Measurements from ENCODE around the gene NFIX. TPM values are rescaled to one million over a fixed set of nuclear protein-coding genes. Genes with fewer than 3 reads are reported as not detected.
A peak's percentile ranks its signal among the peaks of the same experiment; 100 is the strongest.

The NFIX gene
- total RNA-seq, 1 donor from 2014 or later: 5.8 TPM

- FAIRE-seq (no peak), DNase-seq (ENCODE audit: low read depth) (no peak)
- H3K36me3 ChIP-seq (ENCODE audit: control insufficient read depth, insufficient read depth, low read length): peaks cover 2% of the 10 kb centered on the region
- H3K27me3 ChIP-seq (ENCODE audit: control insufficient read depth, insufficient read depth, low read length): no peaks in the 10 kb centered on the region
- TF ChIP-seq CTCF (IDR thresholded peaks at IDR 0.05; ENCODE audit: insufficient read depth, low read length, severe bottlenecking): no peak
- H3K4me3 ChIP-seq (ENCODE audit: low read depth, low read length): peak overlapping the region; percentile 16
Observed at GRCh38 chr19:13023656-13024055, 28.4 kb downstream of the NFIX start.

- DNase-seq (ENCODE audit: low read depth): no peak
- H3K27me3 ChIP-seq (ENCODE audit: control insufficient read depth, insufficient read depth, low read length): no peaks in the 10 kb centered on the region
- peaks cover 2% of the 10 kb centered on the region for H3K36me3 ChIP-seq (ENCODE audit: control insufficient read depth, insufficient read depth, low read length)
- no peak for FAIRE-seq
- no peak for TF ChIP-seq CTCF (IDR thresholded peaks at IDR 0.05; ENCODE audit: insufficient read depth, low read length, severe bottlenecking)
- peak overlapping the region; percentile 30 for H3K4me3 ChIP-seq (ENCODE audit: low read depth, low read length)
Observed at GRCh38 chr19:13024126-13024950, 29.1 kb downstream of the NFIX start.

GRCh38 chr19:13024951-13025697 lies 29.8 kb downstream of the NFIX start:
- Histone ChIP-seq H3K4me3 (ENCODE audit: low read depth, low read length) (peak overlapping the region; percentile 30), H3K36me3 (ENCODE audit: control insufficient read depth, insufficient read depth, low read length) (peaks cover 2% of the 10 kb centered on the region), H3K27me3 (ENCODE audit: control insufficient read depth, insufficient read depth, low read length) (no peaks in the 10 kb centered on the region)
- no peak for TF ChIP-seq CTCF (IDR thresholded peaks at IDR 0.05; ENCODE audit: insufficient read depth, low read length, severe bottlenecking)
- no peak for FAIRE-seq
- no peak for DNase-seq (ENCODE audit: low read depth)

GRCh38 chr19:13025819-13026456 lies 30.7 kb downstream of the NFIX start:
- TF ChIP-seq CTCF (IDR thresholded peaks at IDR 0.05; ENCODE audit: insufficient read depth, low read length, severe bottlenecking): no peak
- Histone ChIP-seq H3K4me3 (ENCODE audit: low read depth, low read length) (no peak overlapping the region), H3K27me3 (ENCODE audit: control insufficient read depth, insufficient read depth, low read length) (no peaks in the 10 kb centered on the region), H3K36me3 (ENCODE audit: control insufficient read depth, insufficient read depth, low read length) (peaks cover 2% of the 10 kb centered on the region)
- DNase-seq (ENCODE audit: low read depth): no peak
- no peak for FAIRE-seq

- no peak for TF ChIP-seq CTCF (IDR thresholded peaks at IDR 0.05; ENCODE audit: insufficient read depth, low read length, severe bottlenecking)
- peak; percentile 60 for DNase-seq (ENCODE audit: low read depth)
- H3K27me3 ChIP-seq (ENCODE audit: control insufficient read depth, insufficient read depth, low read length): no peaks in the 10 kb centered on the region
- no peak for FAIRE-seq
- H3K36me3 ChIP-seq (ENCODE audit: control insufficient read depth, insufficient read depth, low read length): peaks cover 2% of the 10 kb centered on the region
- no peak overlapping the region for H3K4me3 ChIP-seq (ENCODE audit: low read depth, low read length)
Observed at GRCh38 chr19:13026462-13027370, 31.4 kb downstream of the NFIX start.

All from bronchial epithelial cell (primary cell).